HepG2 (cell line): Measurements from ENCODE around the gene TUT7. TPM values are rescaled to one million over a fixed set of nuclear protein-coding genes. Genes with fewer than 3 reads are reported as not detected.

ENCODE experiments used
- FOXP4 ChIP-seq: sonication (generic); formaldehyde crosslinking; IDR thresholded peaks from 2 replicates; pipeline ENCODE4 v1.4.0; 2020; ENCODE audit warnings: missing genetic modification reagents
- HHEX ChIP-seq: IDR thresholded peaks from 2 replicates; pipeline ENCODE4 v1.6.1; 2016; ENCODE audit warnings: control low read depth
- HMGXB4 ChIP-seq, 2 experiments: sonication (generic) in 1 of 2; formaldehyde crosslinking in 1 of 2; IDR thresholded peaks; 2 replicates each; pipeline versions ENCODE4 v1.4.0 to v1.6.1; 2018 to 2020; ENCODE audit warnings: missing genetic modification reagents in 2 of 2, borderline replicate concordance in 1 of 2, low read depth in 1 of 2, mild to moderate bottlenecking in 1 of 2, missing biosample characterization in 1 of 2
- KLF15 ChIP-seq: sonication (generic); formaldehyde crosslinking; IDR thresholded peaks from 2 replicates; pipeline ENCODE4 v1.8.1; 2023; ENCODE audit warnings: borderline replicate concordance, mild to moderate bottlenecking, inconsistent platforms, missing genetic modification reagents, mixed read lengths
- MAFG ChIP-seq: sonication (generic); formaldehyde crosslinking; IDR thresholded peaks from 2 replicates; pipeline ENCODE4 v1.5.1; 2020; ENCODE audit warnings: mild to moderate bottlenecking, missing genetic modification reagents
- MNT ChIP-seq: fragments of 450-650 bp; IDR thresholded peaks from 2 replicates; pipeline ENCODE4 v1.6.1; 2016
- NCOA2 ChIP-seq: sonication (generic); formaldehyde crosslinking; IDR thresholded peaks from 2 replicates; pipeline ENCODE4 v1.8.0; 2022; ENCODE audit warnings: inconsistent platforms
- NFATC3 ChIP-seq: sonication (generic); formaldehyde crosslinking; IDR thresholded peaks from 2 replicates; pipeline ENCODE4 v1.5.1; 2020; ENCODE audit warnings: mild to moderate bottlenecking, missing genetic modification reagents
- SALL1 ChIP-seq: sonication (generic); formaldehyde crosslinking; IDR thresholded peaks from 2 replicates; pipeline ENCODE4 v1.8.0; 2022; ENCODE audit warnings: mild to moderate bottlenecking, missing genetic modification reagents
- SNAI1 ChIP-seq: sonication (generic); formaldehyde crosslinking; IDR thresholded peaks from 2 replicates; pipeline ENCODE4 v1.5.0; 2020; ENCODE audit warnings: mild to moderate bottlenecking, missing genetic modification reagents, borderline replicate concordance
- SNAPC4 ChIP-seq: sonication (generic); formaldehyde crosslinking; IDR thresholded peaks from 2 replicates; pipeline ENCODE4 v1.4.0; 2020; ENCODE audit warnings: mild to moderate bottlenecking, missing genetic modification reagents
- ZFYVE20 ChIP-seq: sonication (generic); formaldehyde crosslinking; IDR thresholded peaks from 2 replicates; pipeline ENCODE4 v1.8.0; 2023; ENCODE audit warnings: low read depth, mild to moderate bottlenecking, moderate library complexity, missing genetic modification reagents, borderline replicate concordance
- ZMAT3 ChIP-seq: sonication (generic); formaldehyde crosslinking; conservative IDR thresholded peaks from 2 replicates; pipeline ENCODE4 v1.7.0; 2021; ENCODE audit warnings: missing genetic modification reagents
- ZMYM4 ChIP-seq: sonication (generic); formaldehyde crosslinking; IDR thresholded peaks from 2 replicates; pipeline ENCODE4 v1.8.1; 2023; ENCODE audit warnings: mild to moderate bottlenecking, missing genetic modification reagents
- ZNF180 ChIP-seq: sonication (generic); formaldehyde crosslinking; IDR thresholded peaks from 2 replicates; pipeline ENCODE4 v1.4.0; 2020; ENCODE audit warnings: low read depth, missing genetic modification reagents, borderline replicate concordance
- ZNF569 ChIP-seq: sonication (generic); formaldehyde crosslinking; IDR thresholded peaks from 2 replicates; pipeline ENCODE4 v1.5.0; 2020; ENCODE audit warnings: mild to moderate bottlenecking, missing genetic modification reagents, moderate library complexity, borderline replicate concordance
- polyA plus RNA-seq, 8 experiments: library from polyadenylated mRNA; depleted of rRNA in 3 of 8; stranded (reverse) in 7 of 8; unstranded in 1 of 8; fragments of >200 nt; fragmentation: Illumina TruSeq in 4 of 8; extraction: Trizol in 4 of 8; gene quantifications; 2 replicates each; pipeline versions ENCODE4 v1.2.1 to v1.2.3, GENCODE V29; 2011 to 2016; ENCODE audit warnings: low read depth in 4 of 8, missing spikeins in 1 of 8, mixed read lengths in 1 of 8; ENCODE audit not compliant: insufficient read depth in 1 of 8
- total RNA-seq, 5 experiments: library from RNA; depleted of rRNA; stranded (reverse); fragments of >200 nt; fragmentation: Illumina TruSeq; extraction: Trizol; gene quantifications; 2 replicates each; pipeline ENCODE4 v1.2.3, GENCODE V29; 2016; ENCODE audit warnings: low read depth in 1 of 5

Gene TUT7
- total and polyA plus RNA-seq, 2 of the 13 experiments (the other 11 are each of a cell fraction or from before 2014, with no cell fraction given): 12.0 to 19.4 TPM

GRCh38 chr9:86354011-86354817, at the start of gene TUT7 (continued):
- peak; percentile 71; the same call in 1 of the 2 replicates for TF ChIP-seq SNAPC4 (CRISPR knock-in tag)
- no peak for TF ChIP-seq KLF15
- no peak for TF ChIP-seq NFATC3 (CRISPR knock-in tag)
- peak; percentile 56 to 71; a peak in 3 of 4 replicates for TF ChIP-seq HMGXB4 (CRISPR knock-in tag; IDR thresholded peaks at IDR 0.05; ENCODE audit: borderline replicate concordance in 1 of 2, low read depth in 1 of 2)
- no peak for TF ChIP-seq ZNF180
- TF ChIP-seq SNAI1 (CRISPR knock-in tag): 0 out of 2 replicates have a peak, but pooled peaks have one; percentile 70
- no peak for TF ChIP-seq MAFG (CRISPR knock-in tag)
- no peak for TF ChIP-seq NCOA2 (CRISPR knock-in tag)
- peak; percentile 95 for TF ChIP-seq ZMYM4 (CRISPR knock-in tag)
- TF ChIP-seq ZFYVE20: no peak
- TF ChIP-seq SALL1 (CRISPR knock-in tag): peak; percentile 78
- TF ChIP-seq FOXP4 (CRISPR knock-in tag): peak; percentile 57
- no peak for TF ChIP-seq ZNF569
- 0 out of 2 replicates have a peak, but pooled peaks have one; percentile 15 for TF ChIP-seq MNT
- peak; percentile 77; the same call in 1 of the 2 replicates for TF ChIP-seq ZMAT3 (CRISPR knock-in tag)
- no peak for TF ChIP-seq HHEX (CRISPR knock-in tag)
